Stimulated activated naive CD8-positive, alpha-beta T cell treated with anti-CD3 and anti-CD28 coated beads, Interleukin-15, Interleukin-2, amounts not matched to agents 100 ng/mL and 50 ng/mL, for 24 hours (primary cell): ENCODE measurements around the gene BCAR3.
A peak's percentile ranks its signal among the peaks of the same experiment; 100 is the strongest.

Source experiments
- H3K27ac Mint-ChIP-seq: one replicate; pipeline ENCODE4 v1.8.0; 2021; ENCODE audit warnings: mild to moderate bottlenecking, mixed read lengths
- H3K27me3 Mint-ChIP-seq: one replicate; pipeline ENCODE4 v1.8.0; 2021; ENCODE audit warnings: mixed read lengths
- H3K36me3 Mint-ChIP-seq: one replicate; pipeline ENCODE4 v1.8.0; 2021; ENCODE audit warnings: low read depth, mixed read lengths
- H3K4me1 Mint-ChIP-seq: one replicate; pipeline ENCODE4 v1.8.0; 2021; ENCODE audit warnings: low read depth, mixed read lengths
- H3K4me3 Mint-ChIP-seq: one replicate; pipeline ENCODE4 v1.8.0; 2021; ENCODE audit warnings: mild to moderate bottlenecking, mixed read lengths
- H3K9me3 Mint-ChIP-seq: one replicate; pipeline ENCODE4 v1.8.0; 2021; ENCODE audit warnings: mixed read lengths

BCAR3 gene

DNA sequence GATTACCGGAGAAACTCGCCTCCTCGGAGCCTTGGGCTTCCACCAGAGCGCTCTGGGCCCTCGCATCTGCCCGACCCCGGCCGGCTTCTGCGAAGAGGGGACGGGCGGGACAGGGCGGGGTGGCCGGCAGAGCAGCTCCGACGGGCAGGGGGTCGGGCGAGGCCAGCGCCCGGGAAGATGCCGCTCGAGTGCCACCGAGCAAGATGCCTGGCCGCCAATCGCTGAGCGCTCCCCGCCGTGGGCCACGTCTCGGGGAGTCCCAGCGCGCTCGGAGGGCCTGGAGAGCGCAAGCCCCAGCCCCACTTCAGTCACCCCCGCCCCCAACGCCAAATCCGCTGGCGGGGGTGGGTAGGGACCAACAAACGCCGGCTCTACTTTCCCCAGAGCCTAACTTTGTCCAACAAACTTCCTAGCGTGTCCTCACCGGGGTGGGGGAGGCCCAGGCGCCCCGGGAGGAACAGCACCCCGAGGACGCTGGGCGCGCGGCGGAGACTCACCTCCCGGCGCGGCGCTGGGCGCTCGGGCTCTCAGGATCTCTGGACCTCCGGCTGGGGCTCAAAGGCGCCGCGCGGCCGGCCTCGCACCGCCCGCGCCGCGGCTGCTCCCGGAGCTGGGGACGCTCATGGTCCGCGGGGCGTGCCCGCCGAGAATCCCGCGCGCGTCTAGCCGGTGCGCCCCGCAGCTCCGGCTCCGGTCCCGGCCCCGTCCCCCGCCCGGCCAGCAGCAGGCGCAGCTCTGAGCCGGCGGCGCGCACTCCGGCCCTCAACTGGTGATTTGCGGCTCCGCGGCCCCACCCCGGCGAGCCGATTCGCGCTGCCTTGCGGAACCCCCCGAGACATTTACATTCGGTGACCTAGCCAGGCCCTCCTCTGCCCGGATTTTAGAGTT lies at the start of gene BCAR3:
BCAR3 (minus strand) TSS at position 737 of the 888 bp plus-strand sequence. CDS start 6,907 bp downstream, outside the sequence.
- peak within 1 kb of the TSS; percentile 32 for H3K27ac Mint-ChIP-seq
- H3K4me1 Mint-ChIP-seq, result peaks cover 10% of the 10 kb centered on the region
- no peaks in the 10 kb centered on the region for H3K9me3 Mint-ChIP-seq
- peak within 1 kb of the TSS; percentile 85 for H3K4me3 Mint-ChIP-seq
- no peaks in the 10 kb centered on the region for H3K36me3 Mint-ChIP-seq
- H3K27me3 Mint-ChIP-seq, result peaks cover 50% of the 10 kb centered on the region

DNA sequence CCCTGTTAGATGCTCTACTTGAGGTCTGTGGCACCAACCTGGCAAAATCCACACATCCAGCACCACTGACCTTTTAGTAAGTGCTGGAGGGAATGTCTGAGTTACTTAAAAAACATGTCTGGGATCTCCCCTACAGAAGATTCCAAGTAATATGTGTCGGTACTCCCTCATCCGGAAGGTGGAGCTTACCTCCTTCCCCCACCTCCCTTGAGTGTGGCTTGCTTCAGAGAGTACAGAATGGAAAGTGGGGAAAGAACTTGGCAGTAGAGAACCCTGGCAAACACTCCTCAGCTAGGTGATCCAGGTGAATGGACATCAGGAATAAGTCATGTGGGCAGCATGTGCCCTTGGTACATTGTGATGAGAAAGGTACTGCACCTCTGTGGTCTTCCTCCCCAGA lies 49.0 kb upstream of the BCAR3 start:
- Mint-ChIP-seq H3K9me3 (no peaks in the 10 kb centered on the region), H3K27ac (no peak overlapping the region), H3K36me3 (no peaks in the 10 kb centered on the region)

DNA sequence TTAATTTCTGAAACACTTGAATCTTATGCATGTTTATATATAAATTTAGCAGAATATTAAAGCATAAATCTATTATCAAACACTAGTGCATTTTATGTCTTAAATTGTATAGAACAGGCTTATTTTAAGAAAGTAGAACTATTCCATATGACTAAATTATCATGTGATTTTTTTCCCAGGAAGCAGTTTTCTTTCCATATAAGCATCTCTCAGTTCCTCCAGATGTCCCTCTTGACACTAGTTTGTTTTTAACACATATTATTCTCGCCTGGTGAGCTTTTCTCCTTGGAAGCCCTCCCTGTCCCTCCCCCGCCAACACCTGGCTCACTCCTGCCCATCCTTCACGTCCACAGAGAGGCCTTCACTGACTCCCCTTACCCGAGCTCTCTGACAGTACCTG lies 48.3 kb upstream of the BCAR3 start:
- Mint-ChIP-seq H3K4me1 (no peaks in the 10 kb centered on the region), H3K4me3 (no peak overlapping the region), H3K36me3 (no peaks in the 10 kb centered on the region), H3K9me3 (no peaks in the 10 kb centered on the region), H3K27ac (no peak overlapping the region), H3K27me3 (no peaks in the 10 kb centered on the region)

More for the DNA sequence above, 49.0 kb upstream of the BCAR3 start:
- no peak overlapping the region for H3K4me3 Mint-ChIP-seq
- no peaks in the 10 kb centered on the region for H3K27me3 Mint-ChIP-seq
- no peaks in the 10 kb centered on the region for H3K4me1 Mint-ChIP-seq

DNA sequence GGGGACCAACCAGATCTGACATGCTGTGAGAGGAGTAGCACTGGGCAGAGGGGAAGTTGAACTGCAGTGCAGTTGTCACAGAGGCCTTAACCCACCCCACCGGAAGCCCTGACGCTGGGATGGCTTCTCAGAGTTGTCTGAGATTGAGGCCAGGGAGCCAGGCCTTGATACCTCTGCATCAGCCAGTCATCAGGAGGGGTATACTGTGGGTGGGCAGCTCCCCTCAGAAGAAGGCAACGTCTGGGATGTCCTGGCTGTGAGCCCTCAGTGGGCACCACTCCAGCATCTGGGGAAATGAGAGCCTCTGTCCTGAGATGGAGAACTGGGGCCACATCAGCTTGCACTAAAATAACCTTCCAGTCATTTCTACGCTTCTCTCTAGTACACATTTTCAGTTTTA lies 47.9 kb upstream of the BCAR3 start:
- no peaks in the 10 kb centered on the region for H3K27me3 Mint-ChIP-seq
- H3K36me3 Mint-ChIP-seq, result no peaks in the 10 kb centered on the region
- no peak overlapping the region for H3K27ac Mint-ChIP-seq
- no peaks in the 10 kb centered on the region for H3K4me1 Mint-ChIP-seq
- no peak overlapping the region for H3K4me3 Mint-ChIP-seq
- no peaks in the 10 kb centered on the region for H3K9me3 Mint-ChIP-seq

DNA sequence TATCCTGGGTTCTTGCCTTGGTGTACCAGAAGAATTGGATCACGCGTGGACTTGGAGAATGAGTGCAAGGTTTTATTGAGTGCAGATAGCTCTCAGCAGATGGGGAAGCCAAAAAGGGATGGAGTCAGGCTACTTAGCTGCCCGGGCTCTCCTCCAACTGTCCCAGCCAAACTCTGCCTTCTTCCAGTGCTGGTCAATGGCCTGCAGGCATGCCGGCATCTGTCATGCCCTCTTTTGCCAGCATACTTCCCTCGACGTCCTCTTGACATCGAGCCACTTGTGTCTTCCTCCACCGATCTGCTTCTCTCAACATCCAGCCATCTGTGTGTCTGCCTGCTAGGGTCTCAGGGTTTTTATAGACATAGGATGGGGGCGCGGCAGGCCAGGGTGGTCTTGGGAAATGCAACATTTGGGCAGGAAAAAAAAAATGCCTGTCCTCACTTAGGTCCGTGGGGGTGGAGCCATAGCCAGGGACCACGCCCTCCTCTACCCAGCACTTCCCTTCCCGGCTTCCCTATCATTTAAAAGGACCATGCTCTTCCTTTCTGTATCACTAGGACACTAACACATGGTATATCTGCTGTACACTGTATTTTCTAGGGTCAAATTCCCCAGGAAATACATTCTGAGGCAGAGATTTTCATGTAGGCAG lies 47.0 kb upstream of the BCAR3 start:
- H3K4me3 Mint-ChIP-seq, result no peak overlapping the region
- no peaks in the 10 kb centered on the region for H3K9me3 Mint-ChIP-seq
- no peaks in the 10 kb centered on the region for H3K4me1 Mint-ChIP-seq
- H3K27ac Mint-ChIP-seq, result no peak overlapping the region
- H3K27me3 Mint-ChIP-seq, result no peaks in the 10 kb centered on the region
- H3K36me3 Mint-ChIP-seq, result no peaks in the 10 kb centered on the region

DNA sequence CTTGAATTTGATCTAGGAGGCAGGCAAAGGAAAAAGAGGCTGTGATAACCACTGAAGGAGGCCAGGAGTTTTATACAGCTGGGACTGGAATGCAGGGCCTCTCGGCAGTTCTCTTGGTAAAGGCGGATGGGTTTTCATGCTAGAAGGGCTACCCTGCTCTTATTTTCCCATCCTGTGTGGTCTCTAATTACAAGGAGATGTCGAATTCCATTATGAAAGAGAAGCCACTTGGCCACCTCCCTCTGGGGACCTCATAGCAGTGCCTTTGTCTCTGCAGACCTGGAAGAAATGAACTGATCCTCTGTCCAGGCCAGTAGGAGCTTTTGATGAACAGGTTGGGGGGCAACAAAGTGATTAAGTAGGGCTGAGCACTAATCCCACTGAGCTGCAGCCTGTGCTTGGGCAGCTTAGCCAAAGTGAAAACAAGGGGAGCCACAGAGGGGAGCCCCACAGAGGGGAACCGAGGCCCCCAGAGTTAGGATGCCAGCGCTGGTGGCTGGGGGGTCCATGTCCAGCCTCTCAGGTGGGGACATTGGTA lies 42.2 kb upstream of the BCAR3 start:
- H3K27me3 Mint-ChIP-seq, result no peaks in the 10 kb centered on the region
- H3K4me1 Mint-ChIP-seq, result no peaks in the 10 kb centered on the region
- no peak overlapping the region for H3K4me3 Mint-ChIP-seq
- H3K9me3 Mint-ChIP-seq, result no peaks in the 10 kb centered on the region
- H3K27ac Mint-ChIP-seq, result no peak overlapping the region
- no peaks in the 10 kb centered on the region for H3K36me3 Mint-ChIP-seq

DNA sequence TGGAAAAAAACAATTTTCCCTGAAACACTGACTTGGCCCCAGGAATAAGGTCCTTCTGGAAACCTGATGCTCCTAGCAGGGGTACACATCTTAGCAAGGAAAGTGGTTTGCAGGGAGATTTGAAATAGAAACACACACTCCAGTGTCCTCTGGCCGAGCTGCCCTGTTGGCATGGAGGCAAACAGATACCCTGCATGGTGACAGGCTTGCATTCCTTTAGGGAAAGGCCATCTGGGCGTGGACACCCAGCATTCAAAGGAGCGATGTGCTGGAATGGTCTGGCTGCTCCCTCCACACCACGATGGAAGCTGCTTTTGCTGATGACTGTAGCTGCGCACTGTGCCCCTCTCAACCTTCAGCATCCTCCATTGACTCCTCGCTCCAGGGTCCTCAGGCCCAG lies 41.5 kb upstream of the BCAR3 start:
- Mint-ChIP-seq H3K36me3 (no peaks in the 10 kb centered on the region), H3K27me3 (peaks cover 2% of the 10 kb centered on the region), H3K4me1 (no peaks in the 10 kb centered on the region), H3K27ac (no peak overlapping the region), H3K4me3 (no peak overlapping the region), H3K9me3 (no peaks in the 10 kb centered on the region)

DNA sequence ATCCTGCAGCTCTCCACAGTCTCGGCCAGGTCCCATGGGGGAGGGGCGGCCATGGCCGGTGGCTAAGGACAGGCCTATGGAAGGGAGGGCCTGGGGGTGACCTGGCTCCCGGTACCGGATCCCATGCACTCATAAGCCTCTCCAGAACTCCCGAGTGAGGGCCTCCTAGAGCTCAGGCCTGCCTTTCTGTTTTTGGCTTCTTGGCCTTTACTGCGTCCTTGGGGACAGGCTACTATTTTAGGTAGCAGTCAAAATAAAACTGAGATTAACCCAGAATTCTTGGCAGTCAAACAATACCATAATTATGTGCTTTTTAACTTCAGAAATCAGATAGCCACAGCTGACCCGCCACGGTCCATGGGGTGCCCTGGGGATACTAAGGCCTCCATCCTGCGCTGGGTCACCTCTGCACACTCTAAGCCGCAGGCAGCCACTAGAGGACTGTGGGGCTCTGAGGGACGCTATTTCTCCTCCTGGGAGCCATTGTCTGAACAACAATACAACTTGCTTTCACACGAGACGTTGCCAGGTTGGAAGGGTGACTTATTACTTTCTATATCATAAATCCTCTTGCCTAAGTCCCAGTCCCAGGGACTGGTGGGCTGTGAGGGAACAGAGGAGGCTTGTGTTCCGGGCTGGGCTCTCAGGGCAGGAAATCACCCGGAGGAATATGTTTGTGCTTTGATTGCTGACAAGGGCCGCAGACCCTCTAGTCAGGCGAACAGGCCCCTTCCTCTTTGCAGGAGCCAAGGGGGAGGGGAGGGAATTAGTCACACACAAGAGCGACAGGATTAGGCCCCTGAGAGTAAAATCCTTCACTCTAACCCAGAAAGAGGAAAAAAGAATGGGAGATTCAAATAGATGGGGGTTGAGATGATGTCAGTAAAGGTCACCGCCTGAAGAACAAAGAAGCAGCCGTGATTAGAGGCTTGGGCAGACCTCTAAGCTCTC lies 40.7 kb upstream of the BCAR3 start:
- Mint-ChIP-seq H3K9me3 (no peaks in the 10 kb centered on the region), H3K4me3 (no peak overlapping the region), H3K27ac (peak overlapping the region; percentile 28), H3K36me3 (no peaks in the 10 kb centered on the region), H3K4me1 (no peaks in the 10 kb centered on the region), H3K27me3 (peaks cover 4% of the 10 kb centered on the region)

DNA sequence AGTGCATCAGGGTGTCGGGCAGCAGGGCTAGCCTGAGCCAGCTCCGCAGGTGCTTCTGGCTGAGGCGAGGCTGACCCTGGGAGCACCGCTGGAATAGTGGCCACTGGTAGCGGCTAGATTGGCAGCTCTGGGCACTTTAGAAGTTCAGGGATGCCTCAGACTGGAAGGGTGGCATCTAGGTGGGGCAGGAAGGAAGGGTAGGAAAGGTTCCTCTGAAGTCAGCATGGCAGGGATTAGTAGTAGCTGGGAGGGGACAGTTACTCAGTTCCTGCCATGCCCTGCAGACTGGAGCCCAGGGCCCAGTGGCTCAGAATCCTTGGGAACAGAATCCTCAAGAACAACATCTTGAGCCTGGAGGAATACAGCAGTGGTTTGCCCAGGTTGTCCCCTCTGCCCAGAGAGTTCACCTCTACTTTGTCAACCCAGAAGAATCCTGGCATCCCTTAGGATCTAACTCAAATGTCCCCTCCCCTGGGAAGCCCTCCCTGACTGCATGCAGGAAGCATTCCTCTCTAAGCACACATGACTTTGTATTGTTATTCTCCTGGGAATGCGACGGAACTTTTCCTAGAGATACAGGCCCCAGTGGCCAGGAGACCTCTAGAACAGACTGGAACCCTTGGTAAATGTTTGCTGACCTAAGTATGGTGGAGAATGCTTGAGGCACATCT lies 39.5 kb upstream of the BCAR3 start:
- peaks cover 8% of the 10 kb centered on the region for H3K9me3 Mint-ChIP-seq
- peaks cover 4% of the 10 kb centered on the region for H3K27me3 Mint-ChIP-seq
- no peak overlapping the region for H3K27ac Mint-ChIP-seq
- H3K4me1 Mint-ChIP-seq, result peaks cover 12% of the 10 kb centered on the region
- no peak overlapping the region for H3K4me3 Mint-ChIP-seq
- H3K36me3 Mint-ChIP-seq, result peaks cover 4% of the 10 kb centered on the region

DNA sequence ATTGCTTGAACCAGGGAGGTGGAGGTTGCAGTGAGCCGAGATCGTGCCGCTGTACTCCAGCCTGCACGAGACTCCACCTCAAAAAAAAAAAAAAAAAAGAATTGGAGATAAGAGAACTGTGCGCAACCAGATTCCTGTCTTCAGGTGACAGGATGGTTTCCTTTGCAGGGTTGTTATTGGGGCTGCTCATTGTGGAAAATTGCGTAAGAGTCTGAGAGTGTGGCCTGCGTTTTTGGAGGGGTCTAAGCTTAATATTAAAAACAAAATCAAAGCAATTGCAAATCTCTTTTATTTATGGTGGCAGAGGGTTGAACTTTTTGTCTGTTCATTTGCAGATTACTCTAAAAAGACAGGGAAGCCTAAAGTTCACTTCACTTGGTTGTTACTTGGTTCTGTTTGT lies 36.0 kb upstream of the BCAR3 start:
- no peak overlapping the region for H3K4me3 Mint-ChIP-seq
- H3K4me1 Mint-ChIP-seq, result peaks cover 31% of the 10 kb centered on the region
- peaks cover 8% of the 10 kb centered on the region for H3K9me3 Mint-ChIP-seq
- no peak overlapping the region for H3K27ac Mint-ChIP-seq
- H3K36me3 Mint-ChIP-seq, result peaks cover 4% of the 10 kb centered on the region
- H3K27me3 Mint-ChIP-seq, result peaks cover 8% of the 10 kb centered on the region

DNA sequence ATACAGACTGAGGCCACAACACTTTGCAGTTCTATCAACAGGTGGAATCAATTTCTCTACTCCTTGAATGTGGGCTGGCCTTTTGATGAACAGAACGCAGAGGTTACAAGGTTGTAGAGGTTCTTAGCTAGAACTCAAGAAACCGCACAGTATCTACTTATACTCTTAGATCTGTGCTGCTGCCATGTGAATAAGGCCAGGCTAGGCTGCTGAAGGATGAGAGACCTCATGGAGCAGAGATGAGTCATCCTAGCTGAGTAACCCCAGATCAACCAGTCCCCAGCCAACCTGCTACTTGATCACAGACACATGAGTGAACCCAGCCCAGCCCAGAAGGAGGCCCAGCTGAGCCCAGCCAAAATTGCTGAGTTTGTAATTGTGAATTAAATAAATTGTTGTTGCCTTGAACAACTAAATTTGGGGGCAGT lies 35.3 kb upstream of the BCAR3 start:
- H3K4me1 Mint-ChIP-seq, result peaks cover 38% of the 10 kb centered on the region
- H3K36me3 Mint-ChIP-seq, result peaks cover 4% of the 10 kb centered on the region
- no peak overlapping the region for H3K4me3 Mint-ChIP-seq
- H3K27ac Mint-ChIP-seq, result no peak overlapping the region
- peaks cover 10% of the 10 kb centered on the region for H3K27me3 Mint-ChIP-seq
- peaks cover 8% of the 10 kb centered on the region for H3K9me3 Mint-ChIP-seq

DNA sequence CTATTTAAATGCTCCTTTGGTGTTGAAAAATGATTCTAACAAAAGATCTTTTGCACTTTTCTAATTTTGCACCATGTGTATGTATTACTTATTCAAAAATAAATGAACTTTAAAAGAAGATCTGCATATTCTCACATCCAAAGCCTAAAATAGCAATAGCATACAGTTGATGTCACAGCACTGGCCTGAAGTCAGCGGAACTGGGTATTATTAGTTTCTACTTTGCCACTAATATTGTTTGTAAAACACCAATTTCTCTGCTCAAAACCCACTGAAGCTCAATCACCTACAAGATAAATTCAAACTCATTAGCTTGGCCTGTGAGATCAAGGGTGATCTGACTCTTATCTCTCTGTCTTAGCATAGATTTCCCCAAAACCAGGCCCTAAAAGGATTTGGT lies 34.5 kb upstream of the BCAR3 start:
- H3K4me1 Mint-ChIP-seq, result peaks cover 38% of the 10 kb centered on the region
- H3K4me3 Mint-ChIP-seq, result no peak overlapping the region
- peaks cover 4% of the 10 kb centered on the region for H3K36me3 Mint-ChIP-seq
- H3K9me3 Mint-ChIP-seq, result peaks cover 8% of the 10 kb centered on the region
- H3K27me3 Mint-ChIP-seq, result peaks cover 11% of the 10 kb centered on the region
- no peak overlapping the region for H3K27ac Mint-ChIP-seq

DNA sequence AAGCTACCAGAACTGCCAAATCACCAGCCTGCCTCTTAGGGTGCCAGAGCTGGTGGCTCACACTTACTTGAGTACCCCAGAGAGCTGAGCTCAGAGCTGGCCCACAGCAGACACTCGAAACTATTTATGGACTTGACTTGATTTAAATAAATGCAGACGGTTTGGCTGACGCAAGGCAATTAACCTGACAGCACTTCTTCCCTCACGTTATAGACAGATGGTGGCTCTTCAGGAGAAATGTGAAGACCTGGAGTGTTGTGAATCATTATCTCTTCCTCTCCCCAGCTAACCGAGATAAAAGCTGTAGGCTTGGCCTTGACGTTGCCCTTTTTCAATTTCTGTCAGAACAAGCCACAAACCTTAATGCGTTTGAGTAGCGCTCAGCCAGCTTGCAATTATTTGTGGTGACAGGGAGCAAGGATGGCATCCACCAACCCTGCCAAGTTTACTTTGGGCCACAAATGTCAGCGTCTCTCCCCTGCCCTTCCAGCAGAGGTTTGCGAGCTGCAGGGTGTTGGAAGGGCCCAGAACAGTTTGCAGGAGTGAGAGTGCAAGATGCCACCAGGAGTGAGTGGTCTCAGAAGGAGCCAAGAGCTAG lies 34.0 kb upstream of the BCAR3 start:
- H3K36me3 Mint-ChIP-seq, result peaks cover 4% of the 10 kb centered on the region
- no peak overlapping the region for H3K27ac Mint-ChIP-seq
- peaks cover 39% of the 10 kb centered on the region for H3K4me1 Mint-ChIP-seq
- H3K9me3 Mint-ChIP-seq, result peaks cover 8% of the 10 kb centered on the region
- H3K4me3 Mint-ChIP-seq, result no peak overlapping the region
- H3K27me3 Mint-ChIP-seq, result peaks cover 11% of the 10 kb centered on the region

DNA sequence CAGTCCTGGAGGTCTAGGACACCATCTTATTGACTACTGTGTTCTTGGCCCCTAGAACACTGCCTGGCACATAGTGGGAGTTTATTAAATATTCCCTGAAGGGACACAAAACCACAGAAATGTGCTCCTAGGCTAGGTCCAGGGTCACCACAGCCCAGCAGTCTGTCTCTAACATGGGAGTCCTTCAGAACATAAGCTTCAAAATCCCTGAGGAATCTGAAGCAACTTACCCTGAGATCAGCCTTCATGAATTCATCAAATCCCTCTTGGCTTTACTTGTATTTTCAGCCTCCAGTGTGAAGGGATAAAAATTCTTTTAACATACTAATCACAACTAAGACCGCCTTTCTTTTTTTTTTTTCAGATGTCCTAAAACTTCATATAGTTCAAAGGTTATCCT lies 32.7 kb upstream of the BCAR3 start:
- Mint-ChIP-seq H3K36me3 (peaks cover 4% of the 10 kb centered on the region), H3K4me3 (no peak overlapping the region), H3K27me3 (peaks cover 11% of the 10 kb centered on the region), H3K4me1 (peaks cover 43% of the 10 kb centered on the region), H3K9me3 (peaks cover 8% of the 10 kb centered on the region), H3K27ac (no peak overlapping the region)
